ENCODE measurements around the gene SVBP. TPM values are rescaled to one million over a fixed set of nuclear protein-coding genes. Genes with fewer than 3 reads are reported as not detected.
"Not testable (repeated sequence)": the region's sequence is repeated elsewhere in the genome, so short reads cannot be mapped to it uniquely, and the experiment has no call there.

The SVBP gene
- 10 to 100 TPM; 11.8 to 11.9 TPM for total RNA-seq

- POLR2A ChIA-PET, result no interaction called here
- CTCF ChIA-PET, result interaction anchor here (0.7 to 1.2 kb wide), 4 partner anchors 22 to 256 kb away, joined by 3 read pairs; partner anchors contain the start of genes C1orf50 and P3H1
Measured at GRCh38 chr1:42816585-42817439, at the start of gene SVBP, which contains the start of gene ERMAP. Gene SVBP (minus strand): TSS chr1:42817397. CDS start chr1:42816544, 853 bp downstream. Gene ERMAP (plus strand): TSS chr1:42817122. CDS start chr1:42830449, 13,327 bp downstream.

- ChIA-PET POLR2A (interaction anchor here (1.0 kb wide), 1 partner anchor 20 kb away, joined by 3 read pairs; the partner anchor contains the start of gene ZNF691), CTCF (no interaction called here)
Measured at GRCh38 chr1:42866549-42866948, 49.4 kb upstream of the SVBP start.

- POLR2A ChIA-PET, result no interaction called here
- CTCF ChIA-PET, result no interaction called here
Measured at GRCh38 chr1:42861014-42861399, 43.8 kb upstream of the SVBP start.

GRCh38 chr1:42860339-42861013, 43.3 kb upstream of the SVBP start:
- ChIA-PET CTCF (no interaction called here), POLR2A (no interaction called here)

- CTCF ChIA-PET, POLR2A ChIA-PET: not testable (repeated sequence)
Measured at GRCh38 chr1:42859366-42859765, 42.2 kb upstream of the SVBP start.

- CTCF ChIA-PET, POLR2A ChIA-PET: not testable (repeated sequence)
Measured at GRCh38 chr1:42856554-42856953, 39.4 kb upstream of the SVBP start.

GRCh38 chr1:42853116-42853884, 36.1 kb upstream of the SVBP start:
- ChIA-PET CTCF (interaction anchor here (0.6 kb wide), 1 partner anchor 17 kb away, joined by 3 read pairs; no protein-coding TSS in a partner anchor), POLR2A (no interaction called here)

- ChIA-PET POLR2A (no interaction called here), CTCF (interaction anchor here (0.6 kb wide), 1 partner anchor 18 kb away, joined by 3 read pairs; no protein-coding TSS in a partner anchor)
Measured at GRCh38 chr1:42852608-42852980, 35.4 kb upstream of the SVBP start.

- ChIA-PET POLR2A (no interaction called here), CTCF (no interaction called here)
Measured at GRCh38 chr1:42851960-42852607, 34.9 kb upstream of the SVBP start.

GRCh38 chr1:42851420-42851819, 34.2 kb upstream of the SVBP start:
- POLR2A ChIA-PET, result no interaction called here

GRCh38 chr1:42849944-42850343, 32.7 kb upstream of the SVBP start:
- ChIA-PET CTCF (interaction anchor here (1.8 kb wide), 1 partner anchor 223 kb away, joined by 4 read pairs; no protein-coding TSS in a partner anchor), POLR2A (interaction anchor here (1.0 kb wide), 1 partner anchor 83 kb away, joined by 3 read pairs; the partner anchor contains the start of genes C1orf50 and P3H1)

More at GRCh38 chr1:42851420-42851819, 34.2 kb upstream of the SVBP start:
- CTCF ChIA-PET, result no interaction called here

- CTCF ChIA-PET, result interaction anchor here (0.9 to 1.8 kb wide), 2 partner anchors 224 to 225 kb away, joined by 4 to 5 read pairs; no protein-coding TSS in a partner anchor
Measured at GRCh38 chr1:42848823-42849537, 31.8 kb upstream of the SVBP start.

GRCh38 chr1:42847721-42848460, 30.7 kb upstream of the SVBP start:
- CTCF ChIA-PET, result interaction anchor here (0.9 to 1.4 kb wide), 3 partner anchors 77 to 226 kb away, joined by 3 to 5 read pairs (median 5); no protein-coding TSS in a partner anchor
- POLR2A ChIA-PET, result interaction anchor here (0.5 to 2.4 kb wide), 3 partner anchors 81 to 109 kb away, joined by 3 to 15 read pairs (median 3); partner anchors contain the start of genes C1orf50 and P3H1

More at GRCh38 chr1:42848823-42849537, 31.8 kb upstream of the SVBP start:
- POLR2A ChIA-PET, result interaction anchor here (1.0 kb wide), 1 partner anchor 82 kb away, joined by 3 read pairs; the partner anchor contains the start of genes C1orf50 and P3H1

GRCh38 chr1:42847111-42847595, 30.0 kb upstream of the SVBP start:
- CTCF ChIA-PET, result interaction anchor here (1.0 to 1.6 kb wide), 6 partner anchors 27 to 226 kb away, joined by 3 to 6 read pairs (median 4); no protein-coding TSS in a partner anchor
- POLR2A ChIA-PET, result interaction anchor here (2.4 kb wide), 1 partner anchor 80 kb away, joined by 15 read pairs; the partner anchor contains the start of genes C1orf50 and P3H1

- POLR2A ChIA-PET, result interaction anchor here (0.5 to 2.4 kb wide), 5 partner anchors 20 to 538 kb away, joined by 3 to 15 read pairs (median 3); partner anchors contain the start of genes C1orf50, P3H1 and SLC2A1
- CTCF ChIA-PET, result interaction anchor here (0.6 to 1.6 kb wide), 10 partner anchors 21 to 227 kb away, joined by 3 to 6 read pairs (median 4); partner anchors contain the start of genes C1orf50 and P3H1
Measured at GRCh38 chr1:42846257-42847110, 29.3 kb upstream of the SVBP start, which contains the start of gene ZNF691. Gene ZNF691 (plus strand): TSS chr1:42846613. CDS start chr1:42849659, 3,046 bp downstream.

- CTCF ChIA-PET, result interaction anchor here (0.6 to 1.6 kb wide), 8 partner anchors 21 to 89 kb away, joined by 3 to 6 read pairs (median 4); partner anchors contain the start of genes C1orf50 and P3H1
- POLR2A ChIA-PET, result interaction anchor here (0.5 to 2.4 kb wide), 5 partner anchors 21 to 539 kb away, joined by 3 to 15 read pairs (median 3); partner anchors contain the start of genes C1orf50, P3H1 and SLC2A1
Measured at GRCh38 chr1:42845866-42846256, 28.7 kb upstream of the SVBP start.

Measured in activated CD8-positive, alpha-beta memory T cell treated with anti-CD3 and anti-CD28 coated beads for 36 hours (primary cell).